ENCODE results near the gene LAMA2.

LAMA2 gene

GRCh38 chr6:129364037-129364436 lies 481.1 kb downstream of the LAMA2 start:
- no peak for DNase-seq (ENCODE audit: low read depth)

- DNase-seq (ENCODE audit: low read depth): no peak
These were observed 481.8 kb downstream of the LAMA2 start for GRCh38 chr6:129364767-129365166.

GRCh38 chr6:129368076-129368475 lies 485.1 kb downstream of the LAMA2 start:
- DNase-seq (ENCODE audit: low read depth): no peak

GRCh38 chr6:129368970-129369369 lies 486.0 kb downstream of the LAMA2 start:
- no peak for DNase-seq (ENCODE audit: low read depth)

- no peak for DNase-seq (ENCODE audit: low read depth)
These were observed 486.8 kb downstream of the LAMA2 start for GRCh38 chr6:129369737-129370136.

- no peak for DNase-seq (ENCODE audit: low read depth)
These were observed 487.5 kb downstream of the LAMA2 start for GRCh38 chr6:129370268-129370916.

GRCh38 chr6:129381885-129382284 lies 498.9 kb downstream of the LAMA2 start:
- no peak for DNase-seq (ENCODE audit: low read depth)

- DNase-seq (ENCODE audit: low read depth): no peak
These were observed 500.0 kb downstream of the LAMA2 start for GRCh38 chr6:129382916-129383315.

GRCh38 chr6:129385117-129385516 lies 502.2 kb downstream of the LAMA2 start:
- no peak for DNase-seq (ENCODE audit: low read depth)

- no peak for DNase-seq (ENCODE audit: low read depth)
These were observed 508.0 kb downstream of the LAMA2 start for GRCh38 chr6:129390900-129391299.

GRCh38 chr6:129393654-129394053 lies 510.7 kb downstream of the LAMA2 start:
- DNase-seq (ENCODE audit: low read depth): no peak

- DNase-seq (ENCODE audit: low read depth): no peak
These were observed 515.8 kb downstream of the LAMA2 start for GRCh38 chr6:129398764-129399163.

GRCh38 chr6:129402244-129402643 lies 519.3 kb downstream of the LAMA2 start:
- DNase-seq (ENCODE audit: low read depth): no peak

- DNase-seq (ENCODE audit: low read depth): no peak
These were observed 528.2 kb downstream of the LAMA2 start for GRCh38 chr6:129411092-129411491.

GRCh38 chr6:129416337-129416990 lies 533.5 kb downstream of the LAMA2 start:
- DNase-seq (ENCODE audit: low read depth): no peak

- no peak for DNase-seq (ENCODE audit: low read depth)
These were observed 534.6 kb downstream of the LAMA2 start for GRCh38 chr6:129417416-129418086.

GRCh38 chr6:129419324-129419723 lies 536.4 kb downstream of the LAMA2 start:
- DNase-seq (ENCODE audit: low read depth): no peak

GRCh38 chr6:129426343-129426742 lies 543.4 kb downstream of the LAMA2 start:
- no peak for DNase-seq (ENCODE audit: low read depth)

- no peak for DNase-seq (ENCODE audit: low read depth)
These were observed 547.0 kb downstream of the LAMA2 start for GRCh38 chr6:129429956-129430355.

GRCh38 chr6:129432738-129433137 lies 549.8 kb downstream of the LAMA2 start:
- no peak for DNase-seq (ENCODE audit: low read depth)

- DNase-seq (ENCODE audit: low read depth): no peak
These were observed 551.2 kb downstream of the LAMA2 start for GRCh38 chr6:129434091-129434490.

- DNase-seq (ENCODE audit: low read depth): no peak
These were observed 557.8 kb downstream of the LAMA2 start for GRCh38 chr6:129440691-129441090.

GRCh38 chr6:129444683-129445082 lies 561.7 kb downstream of the LAMA2 start:
- no peak for DNase-seq (ENCODE audit: low read depth)
